Prostate gland (tissue), 2 donors: ENCODE data around the gene MYO5A.

Experiments
- CTCF ChIP-seq, 4 experiments: fragments of 200-600 bp in 2 of 4; fragments of 450-650 bp in 2 of 4; sonication (generic) in 2 of 4; IDR thresholded peaks; 1 replicate in 3 of 4; 2 replicates in 1 of 4; pipeline ENCODE4 v1.5.1; 2016 to 2019; ENCODE audit warnings: antibody characterized with exemption in 4 of 4, mild to moderate bottlenecking in 2 of 4, moderate library complexity in 2 of 4
- POLR2A ChIP-seq: fragments of 450-650 bp; IDR thresholded peaks from one replicate; pipeline ENCODE4 v1.6.1; 2016; ENCODE audit warnings: antibody characterized with exemption, mild to moderate bottlenecking
- POLR2AphosphoS5 ChIP-seq: sonication (generic); formaldehyde crosslinking; IDR thresholded peaks from one replicate; pipeline ENCODE4 v1.6.1; 2017; ENCODE audit warnings: antibody characterized with exemption

GRCh38 chr15:52523192-52523591, 5.5 kb downstream of the MYO5A start:
- no peak for TF ChIP-seq CTCF (IDR thresholded peaks at IDR 0.05)
- TF ChIP-seq POLR2A: no peak
- no peak for TF ChIP-seq POLR2AphosphoS5
